Endothelial cell of umbilical vein (primary cell): ENCODE results near the gene TTI1.

Experiments used
- EZH2 ChIP-seq: IDR thresholded peaks from 2 replicates; pipeline ENCODE4 v1.6.1; 2012; ENCODE audit warnings: borderline replicate concordance, low read depth, mild to moderate bottlenecking, moderate library complexity, low read length, inconsistent platforms; ENCODE audit not compliant: severe bottlenecking
- GATA2 ChIP-seq: IDR thresholded peaks from 2 replicates; pipeline ENCODE4 v1.7.0; 2011; ENCODE audit warnings: low read depth, mild to moderate bottlenecking, moderate library complexity, mixed read lengths, low read length; ENCODE audit not compliant: insufficient read length, insufficient read depth
- TF ChIP-seq, protein P1 (sequence below), 2 donors: IDR thresholded peaks; 1 replicate in 1 of 2; 2 replicates in 1 of 2; pipeline ENCODE4 v1.5.1; 2011; ENCODE audit warnings: low read length in 2 of 2, mild to moderate bottlenecking in 2 of 2, moderate library complexity in 2 of 2, control low read depth in 1 of 2, inconsistent platforms in 1 of 2, low read depth in 1 of 2; ENCODE audit not compliant: insufficient read depth in 1 of 2; ENCODE audit errors: extremely low read depth in 1 of 2

DNA sequence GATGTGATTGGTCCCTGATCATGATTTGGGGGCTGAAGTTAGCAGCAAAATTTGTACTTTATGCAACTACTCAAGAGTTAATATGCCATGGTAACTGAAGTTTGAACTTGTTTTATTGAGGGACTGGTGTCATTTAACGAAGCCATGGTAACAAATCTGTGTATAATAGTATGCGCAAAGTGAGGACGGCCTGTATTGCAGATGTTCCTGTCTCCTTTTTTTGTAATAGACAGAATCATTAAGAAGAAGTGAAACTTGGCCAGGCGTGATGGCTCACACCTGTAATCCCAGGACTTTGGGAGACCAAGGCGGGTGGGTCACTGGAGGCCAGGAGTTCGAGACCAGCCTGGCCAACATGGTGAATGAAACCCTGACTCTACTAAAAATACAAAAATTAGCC, 22.6 kb upstream of the TTI1 start:
- TF ChIP-seq, protein P1, sequence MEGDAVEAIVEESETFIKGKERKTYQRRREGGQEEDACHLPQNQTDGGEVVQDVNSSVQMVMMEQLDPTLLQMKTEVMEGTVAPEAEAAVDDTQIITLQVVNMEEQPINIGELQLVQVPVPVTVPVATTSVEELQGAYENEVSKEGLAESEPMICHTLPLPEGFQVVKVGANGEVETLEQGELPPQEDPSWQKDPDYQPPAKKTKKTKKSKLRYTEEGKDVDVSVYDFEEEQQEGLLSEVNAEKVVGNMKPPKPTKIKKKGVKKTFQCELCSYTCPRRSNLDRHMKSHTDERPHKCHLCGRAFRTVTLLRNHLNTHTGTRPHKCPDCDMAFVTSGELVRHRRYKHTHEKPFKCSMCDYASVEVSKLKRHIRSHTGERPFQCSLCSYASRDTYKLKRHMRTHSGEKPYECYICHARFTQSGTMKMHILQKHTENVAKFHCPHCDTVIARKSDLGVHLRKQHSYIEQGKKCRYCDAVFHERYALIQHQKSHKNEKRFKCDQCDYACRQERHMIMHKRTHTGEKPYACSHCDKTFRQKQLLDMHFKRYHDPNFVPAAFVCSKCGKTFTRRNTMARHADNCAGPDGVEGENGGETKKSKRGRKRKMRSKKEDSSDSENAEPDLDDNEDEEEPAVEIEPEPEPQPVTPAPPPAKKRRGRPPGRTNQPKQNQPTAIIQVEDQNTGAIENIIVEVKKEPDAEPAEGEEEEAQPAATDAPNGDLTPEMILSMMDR (IDR thresholded peaks at IDR 0.05; ENCODE audit: extremely low read depth in 1 of 2, insufficient read depth in 1 of 2, low read depth in 1 of 2, low read length in 2 of 2), result no peak
- TF ChIP-seq GATA2 (no peak), EZH2 (no peak)
